Measurements from ENCODE around the gene MYOF.
"Not testable (repeated sequence)": the region's sequence is repeated elsewhere in the genome, so short reads cannot be mapped to it uniquely, and the experiment has no call there.

MYOF gene

DNA sequence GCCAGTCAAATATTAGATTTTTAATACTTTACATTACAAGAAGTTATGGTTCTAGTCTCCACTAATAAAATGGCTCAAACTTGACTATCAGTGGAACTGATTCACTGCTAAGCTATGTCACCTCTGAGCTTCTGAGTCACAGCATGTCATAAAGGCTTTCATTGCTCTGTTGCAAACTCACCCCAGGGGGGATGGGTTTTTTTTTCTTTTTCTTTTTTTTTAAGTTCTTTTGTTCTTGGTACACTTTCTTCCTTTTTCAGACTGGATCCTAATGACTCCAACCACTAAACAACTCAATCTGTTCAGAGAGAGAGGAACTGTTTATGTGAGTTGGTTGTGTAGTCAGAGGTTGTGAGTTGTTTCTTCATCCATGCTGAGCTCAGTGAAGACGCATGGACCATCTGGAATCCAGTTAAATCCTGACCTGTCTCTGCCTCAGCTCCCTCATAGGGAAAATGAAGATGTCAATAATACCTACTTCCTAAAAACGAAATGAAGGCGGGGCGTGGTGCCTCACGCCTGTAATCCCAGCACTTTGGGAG lies 11.0 kb downstream of the MYOF start:
- H3K4me1 ChIP-seq: peaks cover 20% of the 10 kb centered on the region
- in situ Hi-C loops (cut with MboI; ENCODE audit: low sequenced_read_pairs): no loop called here
- H3K9me3 ChIP-seq: peaks cover 3% of the 10 kb centered on the region
- DNase-seq (ENCODE audit: low spot score in 2 of 2): no peak
- no peaks in the 10 kb centered on the region for H3K27me3 ChIP-seq (ENCODE audit: low read depth)
- no peaks in the 10 kb centered on the region for H3K36me3 ChIP-seq (replicated peaks)
- H3K4me3 ChIP-seq: no peak overlapping the region

DNA sequence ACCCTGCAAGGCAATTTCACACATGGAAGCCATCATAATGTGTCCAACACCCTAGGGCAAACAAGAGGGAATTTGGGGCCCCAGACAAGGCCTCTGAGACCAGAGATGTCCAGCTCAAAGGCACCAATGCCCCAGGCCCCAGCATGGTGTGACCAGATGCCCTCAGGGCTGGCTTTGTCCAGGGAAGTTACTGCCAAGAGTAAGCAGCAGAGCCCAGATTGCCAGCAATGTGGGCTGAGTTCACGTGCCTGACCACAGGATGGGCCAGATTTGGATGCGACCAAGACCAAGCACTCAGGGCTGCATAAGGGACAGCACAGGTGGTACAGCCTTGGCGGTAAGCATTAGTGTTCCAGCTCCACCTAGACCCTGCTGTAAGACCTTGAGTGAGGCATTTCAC lies 12.7 kb downstream of the MYOF start:
- no peaks in the 10 kb centered on the region for H3K27me3 ChIP-seq (ENCODE audit: low read depth)
- no peak for DNase-seq (ENCODE audit: low spot score in 2 of 2)
- no peak overlapping the region for H3K4me3 ChIP-seq
- peaks cover 3% of the 10 kb centered on the region for H3K9me3 ChIP-seq
- no peaks in the 10 kb centered on the region for H3K36me3 ChIP-seq (replicated peaks)
- in situ Hi-C loops (cut with MboI; ENCODE audit: low sequenced_read_pairs): no loop called here
- peaks cover 13% of the 10 kb centered on the region for H3K4me1 ChIP-seq

DNA sequence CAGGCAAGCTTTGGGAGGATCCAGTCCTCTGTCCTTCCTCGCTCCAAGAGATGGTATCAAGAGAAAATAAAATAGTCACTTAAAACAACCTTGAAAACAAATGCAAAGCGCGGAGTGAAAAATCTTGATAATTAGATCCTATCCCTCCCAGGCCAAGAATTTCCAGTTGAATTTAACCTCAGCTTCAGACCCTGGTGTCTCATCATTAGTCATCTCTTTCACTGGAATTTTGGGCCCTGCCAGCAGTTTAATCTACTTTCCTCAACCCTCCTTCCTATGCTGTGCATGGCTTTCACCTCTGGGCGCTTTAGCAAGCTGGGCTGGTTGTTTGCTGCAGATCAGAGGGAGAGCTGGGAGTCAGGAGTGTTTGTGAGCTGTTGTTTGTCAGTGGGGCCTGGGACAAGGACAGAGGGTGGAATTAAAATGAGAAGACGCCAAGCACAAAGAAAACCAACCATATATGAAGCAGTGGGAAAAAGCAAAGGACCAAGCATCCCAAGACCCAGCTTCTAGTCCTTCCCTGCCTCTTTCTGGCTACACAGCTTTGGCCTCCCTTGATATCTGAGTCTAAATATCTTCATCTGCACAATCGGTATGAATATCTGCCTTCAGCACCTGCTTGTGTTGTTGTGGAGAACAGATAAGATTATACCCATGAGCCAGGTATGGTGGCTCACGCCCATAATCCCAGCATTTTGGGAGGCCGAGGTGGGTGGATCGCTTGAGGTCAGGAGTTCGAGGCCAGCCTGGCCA lies 13.5 kb downstream of the MYOF start:
- Histone ChIP-seq H3K36me3 (replicated peaks) (no peaks in the 10 kb centered on the region), H3K9me3 (peaks cover 3% of the 10 kb centered on the region), H3K4me1 (peaks cover 13% of the 10 kb centered on the region), H3K27me3 (ENCODE audit: low read depth) (no peaks in the 10 kb centered on the region), H3K4me3 (no peak overlapping the region)
- no peak for DNase-seq (ENCODE audit: low spot score in 2 of 2)
- in situ Hi-C loops (cut with MboI; ENCODE audit: low sequenced_read_pairs): no loop called here

DNA sequence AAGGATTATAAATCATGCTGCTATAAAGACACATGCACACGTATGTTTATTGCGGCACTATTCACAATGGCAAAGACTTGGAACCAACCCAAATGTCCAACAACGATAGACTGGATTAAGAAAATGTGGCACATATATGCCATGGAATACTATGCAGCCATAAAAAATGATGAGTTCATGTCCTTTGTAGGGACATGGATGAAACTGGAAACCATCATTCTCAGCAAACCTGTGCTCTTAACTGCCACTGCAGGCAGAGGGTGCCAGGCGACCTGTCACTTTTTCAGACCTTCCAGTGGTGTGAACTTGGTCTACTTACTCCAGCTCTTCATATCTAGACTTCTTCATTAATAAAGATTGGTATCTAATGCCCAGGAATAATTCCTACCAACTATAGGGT lies 14.5 kb downstream of the MYOF start:
- DNase-seq (ENCODE audit: low spot score in 2 of 2); H3K4me3 ChIP-seq; H3K9me3 ChIP-seq; H3K27me3 ChIP-seq (ENCODE audit: low read depth); H3K36me3 ChIP-seq (replicated peaks); in situ Hi-C loops (cut with MboI; ENCODE audit: low sequenced_read_pairs): not testable (repeated sequence)
- H3K4me1 ChIP-seq: peaks cover 13% of the 10 kb centered on the region

DNA sequence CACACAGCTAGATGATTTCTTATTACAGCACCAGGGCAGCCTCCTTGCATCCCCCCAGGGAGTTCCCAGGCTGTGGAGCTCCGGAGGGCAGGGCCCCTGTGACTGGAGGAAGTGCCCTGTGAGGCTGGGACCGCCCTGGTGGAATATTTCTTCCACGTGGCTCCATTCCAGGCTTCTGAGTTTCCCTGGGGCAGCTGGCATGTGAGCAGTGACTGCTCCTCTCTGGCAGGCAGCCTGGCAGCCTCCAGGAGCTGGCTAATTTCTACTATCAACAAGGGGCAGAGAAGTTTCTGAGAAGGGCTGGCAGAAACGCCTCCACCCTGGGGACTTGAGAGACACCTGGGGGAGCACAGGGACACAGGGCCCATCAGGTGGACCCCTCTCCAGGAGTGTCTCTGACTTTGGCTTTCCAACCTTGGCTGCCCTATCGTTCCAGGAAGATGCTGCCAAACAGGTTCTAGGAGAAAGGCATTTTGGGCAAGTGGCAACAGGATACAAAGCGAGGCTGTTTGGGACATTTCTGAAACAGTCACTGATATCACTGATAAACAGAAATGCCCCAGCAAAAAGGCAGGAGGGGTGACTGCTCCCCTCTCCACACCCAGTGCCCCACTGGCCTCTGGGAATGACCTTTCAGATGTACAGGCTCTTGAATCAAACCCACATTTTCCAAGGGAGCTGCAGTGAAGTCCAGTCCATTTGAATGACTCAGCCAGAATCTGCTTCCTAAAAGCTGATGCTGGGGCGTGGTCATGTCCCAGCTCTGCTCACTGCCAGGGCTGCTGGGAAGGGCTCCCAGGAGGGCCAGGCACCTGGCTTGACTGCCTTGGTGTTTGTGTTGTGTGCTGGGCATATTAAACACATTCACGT lies 16.1 kb downstream of the MYOF start:
- Histone ChIP-seq H3K4me1 (peaks cover 8% of the 10 kb centered on the region), H3K9me3 (peaks cover 3% of the 10 kb centered on the region), H3K36me3 (replicated peaks) (no peaks in the 10 kb centered on the region), H3K4me3 (no peak overlapping the region), H3K27me3 (ENCODE audit: low read depth) (no peaks in the 10 kb centered on the region)
- DNase-seq (ENCODE audit: low spot score in 2 of 2): peak in 1 of 2 experiments; percentile 34
- in situ Hi-C loops (cut with MboI; ENCODE audit: low sequenced_read_pairs): no loop called here

DNA sequence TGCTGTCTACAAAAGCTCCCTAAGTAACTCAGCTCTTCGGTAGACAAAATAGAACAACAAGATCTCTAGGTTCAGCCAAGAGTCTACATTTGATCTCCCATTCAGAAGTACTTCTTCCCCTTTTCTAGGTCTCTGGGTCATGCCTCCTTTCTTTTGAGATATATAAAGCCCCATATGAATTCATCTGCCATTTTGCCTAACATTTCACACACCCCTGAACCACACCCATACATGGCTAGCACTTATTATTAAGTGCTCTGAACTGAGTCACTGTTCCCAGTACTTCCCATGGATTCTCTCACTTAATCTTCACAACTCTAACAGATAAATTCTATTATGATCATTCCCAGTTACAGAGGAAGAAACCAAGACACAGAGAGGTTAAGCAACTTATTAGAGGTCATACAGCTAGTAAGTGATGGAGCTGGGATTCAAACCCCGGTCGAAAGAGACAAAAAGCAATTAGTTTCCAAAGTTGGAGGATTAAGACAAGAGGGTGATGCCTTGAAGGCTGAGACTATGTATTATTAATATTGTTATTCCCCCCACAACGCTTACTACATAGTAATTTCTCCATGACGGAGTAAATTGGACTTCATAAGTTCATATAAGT lies 17.3 kb downstream of the MYOF start:
- no peaks in the 10 kb centered on the region for H3K9me3 ChIP-seq
- in situ Hi-C loops (cut with MboI; ENCODE audit: low sequenced_read_pairs): no loop called here
- 0 out of 2 replicates have a peak, but pooled peaks cover 3% of the 10 kb centered on the region for H3K4me1 ChIP-seq
- no peaks in the 10 kb centered on the region for H3K27me3 ChIP-seq (ENCODE audit: low read depth)
- H3K36me3 ChIP-seq (replicated peaks): no peaks in the 10 kb centered on the region
- no peak overlapping the region for H3K4me3 ChIP-seq
- no peak for DNase-seq (ENCODE audit: low spot score in 2 of 2)

DNA sequence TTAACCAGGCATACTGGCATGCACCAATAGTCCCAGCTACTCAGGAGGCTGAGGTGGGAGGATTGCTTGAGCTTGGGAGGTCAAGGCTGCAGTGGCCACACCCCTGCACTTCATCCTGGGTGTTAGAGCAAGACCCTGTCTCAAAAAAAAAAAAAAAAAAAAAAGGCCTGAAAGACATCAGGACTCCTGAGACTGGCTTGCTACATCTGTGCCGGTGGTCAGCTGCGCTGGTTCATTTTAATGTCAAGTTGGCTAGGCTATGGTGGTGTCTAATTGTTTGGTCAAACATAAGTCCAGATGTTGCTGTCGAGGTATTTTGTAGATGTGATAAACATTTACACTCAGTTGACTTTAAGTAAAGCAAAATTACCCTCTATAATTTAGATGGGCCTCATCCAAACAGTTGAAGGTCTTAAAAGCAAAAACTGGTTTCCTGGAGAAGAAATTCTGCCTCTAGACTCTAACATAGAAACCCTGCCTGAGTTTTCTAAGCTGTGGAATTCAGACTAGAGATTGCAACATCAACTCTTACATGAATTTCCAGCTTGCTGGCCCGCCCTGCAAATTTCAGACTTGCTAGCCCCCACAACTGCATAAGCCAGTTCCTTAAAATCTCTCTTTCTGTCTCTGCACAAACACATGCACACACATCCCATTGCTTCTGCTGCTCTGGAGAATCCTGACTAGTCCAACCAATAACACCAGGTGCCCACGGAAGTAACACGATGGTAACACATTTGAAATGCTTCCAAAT lies 18.2 kb downstream of the MYOF start:
- Histone ChIP-seq H3K36me3 (replicated peaks) (no peaks in the 10 kb centered on the region), H3K9me3 (no peaks in the 10 kb centered on the region), H3K4me1 (0 out of 2 replicates have a peak, but pooled peaks cover 3% of the 10 kb centered on the region), H3K4me3 (no peak overlapping the region), H3K27me3 (ENCODE audit: low read depth) (no peaks in the 10 kb centered on the region)
- in situ Hi-C loops (cut with MboI; ENCODE audit: low sequenced_read_pairs): no loop called here
- DNase-seq (ENCODE audit: low spot score in 2 of 2): no peak

DNA sequence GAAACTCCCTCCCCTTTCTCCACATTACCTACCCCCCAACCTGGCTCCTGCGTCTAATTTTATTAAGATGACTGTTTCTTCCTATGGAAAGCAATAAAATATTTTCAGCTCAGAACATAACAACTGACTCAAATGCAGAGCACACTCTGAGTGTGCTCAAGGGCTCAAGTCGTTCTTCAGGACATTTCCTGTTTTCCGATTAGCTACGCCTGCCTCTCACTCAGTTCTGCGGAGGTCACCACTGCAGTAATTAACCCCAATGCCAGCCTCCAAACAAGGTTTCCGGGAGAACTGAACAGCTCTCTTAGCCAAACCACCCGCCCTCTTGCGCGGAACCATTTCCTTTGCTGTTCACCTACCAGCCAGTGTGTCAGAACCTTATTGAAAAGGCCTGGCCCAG lies 19.3 kb downstream of the MYOF start:
- Histone ChIP-seq H3K36me3 (replicated peaks) (no peaks in the 10 kb centered on the region), H3K4me1 (0 out of 2 replicates have a peak, but pooled peaks cover 3% of the 10 kb centered on the region), H3K27me3 (ENCODE audit: low read depth) (no peaks in the 10 kb centered on the region), H3K9me3 (no peaks in the 10 kb centered on the region), H3K4me3 (no peak overlapping the region)
- DNase-seq (ENCODE audit: low spot score in 2 of 2): no peak
- in situ Hi-C loops (cut with MboI; ENCODE audit: low sequenced_read_pairs): no loop called here

DNA sequence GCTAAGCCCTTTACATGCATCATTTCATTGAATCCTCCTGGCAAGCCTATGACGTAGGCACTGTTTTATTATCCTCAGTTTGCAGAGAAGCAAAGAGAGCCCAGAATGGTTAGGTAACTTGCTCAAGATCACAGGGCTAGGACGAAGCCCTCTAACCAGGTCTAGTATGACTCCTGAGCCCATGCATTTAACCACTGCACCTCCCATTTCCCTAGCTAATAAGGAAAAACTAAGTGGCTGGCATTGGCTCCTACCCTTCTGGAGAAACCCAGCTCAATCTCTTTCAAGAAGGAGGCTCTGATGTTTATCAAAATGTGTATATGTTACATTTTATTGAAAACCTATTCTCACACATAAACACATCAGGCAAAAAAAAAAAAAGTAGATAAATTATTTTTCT lies 19.8 kb downstream of the MYOF start:
- DNase-seq (ENCODE audit: low spot score in 2 of 2): no peak
- no peaks in the 10 kb centered on the region for H3K9me3 ChIP-seq
- no peaks in the 10 kb centered on the region for H3K36me3 ChIP-seq (replicated peaks)
- 0 out of 2 replicates have a peak, but pooled peaks cover 3% of the 10 kb centered on the region for H3K4me1 ChIP-seq
- in situ Hi-C loops (cut with MboI; ENCODE audit: low sequenced_read_pairs): no loop called here
- no peaks in the 10 kb centered on the region for H3K27me3 ChIP-seq (ENCODE audit: low read depth)
- no peak overlapping the region for H3K4me3 ChIP-seq

DNA sequence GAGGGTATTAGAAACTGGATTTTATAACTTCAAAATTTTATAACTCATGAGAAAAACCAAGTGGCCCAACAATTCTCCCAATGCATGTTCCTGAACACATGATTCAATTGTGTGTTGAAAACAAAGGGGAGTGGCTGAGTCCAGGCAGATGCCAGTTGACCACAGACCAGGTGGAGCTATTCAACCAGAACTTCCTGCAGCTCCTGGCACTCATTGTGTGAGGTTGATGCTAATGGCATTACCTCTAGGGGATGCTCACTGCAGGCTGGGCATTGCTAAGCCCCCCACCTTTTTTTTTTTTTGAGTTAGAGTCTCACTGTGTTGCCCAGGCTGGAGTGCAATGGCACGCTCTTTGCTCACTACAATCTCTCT lies 20.3 kb downstream of the MYOF start:
- in situ Hi-C loops (cut with MboI; ENCODE audit: low sequenced_read_pairs): no loop called here

DNA sequence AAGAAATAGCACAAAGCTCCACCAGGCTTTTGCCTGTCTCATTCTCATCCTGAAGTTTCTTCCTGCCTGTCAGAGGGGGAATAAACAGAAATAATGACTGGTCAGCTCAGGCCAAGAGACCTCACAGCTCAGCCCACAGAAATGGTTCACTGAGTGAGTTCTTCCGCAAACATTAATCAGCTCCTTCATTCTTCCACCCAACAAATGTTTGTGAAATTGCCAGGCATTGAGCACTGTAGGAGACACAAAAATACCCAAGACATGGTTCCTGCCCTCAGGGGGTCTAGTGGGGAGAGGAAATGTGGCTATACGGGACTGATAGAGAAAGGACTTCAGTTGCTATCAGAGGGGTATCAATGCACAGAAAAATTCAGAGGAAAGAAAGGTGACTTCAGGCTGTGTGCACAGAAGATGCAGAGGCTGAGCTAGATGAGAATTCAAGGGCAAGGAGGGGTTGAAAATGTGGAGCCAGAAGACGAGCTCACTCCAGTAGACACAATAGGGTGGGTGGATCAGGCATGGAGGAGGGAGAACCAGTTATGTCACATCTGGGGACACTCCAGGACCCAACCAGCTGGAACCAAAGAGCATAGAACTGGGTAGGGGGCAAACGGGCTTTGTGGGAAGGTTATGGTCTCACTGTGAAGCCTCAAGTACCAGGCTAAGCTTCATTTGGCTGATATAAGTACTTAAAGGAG lies 20.9 kb downstream of the MYOF start:
- DNase-seq (ENCODE audit: low spot score in 2 of 2): no peak
- Histone ChIP-seq H3K4me1 (0 out of 2 replicates have a peak, but pooled peaks cover 3% of the 10 kb centered on the region), H3K27me3 (ENCODE audit: low read depth) (no peaks in the 10 kb centered on the region)

More for the DNA sequence above, 20.3 kb downstream of the MYOF start:
- Histone ChIP-seq H3K9me3 (no peaks in the 10 kb centered on the region), H3K36me3 (replicated peaks) (no peaks in the 10 kb centered on the region), H3K4me1 (0 out of 2 replicates have a peak, but pooled peaks cover 3% of the 10 kb centered on the region), H3K27me3 (ENCODE audit: low read depth) (no peaks in the 10 kb centered on the region), H3K4me3 (no peak overlapping the region)
- no peak for DNase-seq (ENCODE audit: low spot score in 2 of 2)

DNA sequence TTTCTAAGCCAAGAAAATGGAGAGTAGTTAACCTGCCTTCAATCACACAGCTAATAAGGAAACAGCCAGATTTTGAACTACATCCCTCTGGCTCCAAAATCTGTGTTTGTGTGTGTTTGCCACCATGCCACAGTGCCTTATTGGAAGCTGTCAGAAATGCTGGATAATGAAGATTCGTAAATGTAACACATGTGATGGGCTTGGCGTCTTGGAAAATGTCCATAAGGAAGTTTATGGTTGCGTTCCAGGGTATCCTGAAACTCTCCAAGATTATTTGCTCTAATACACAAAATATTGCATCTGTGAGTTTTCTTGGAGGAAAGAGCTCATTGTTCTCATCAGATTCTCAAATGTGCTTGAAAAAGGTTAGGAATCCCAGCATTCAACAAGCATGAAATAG lies 22.7 kb downstream of the MYOF start:
- DNase-seq (ENCODE audit: low spot score in 2 of 2): no peak

More for the DNA sequence above, 20.9 kb downstream of the MYOF start:
- H3K36me3 ChIP-seq (replicated peaks): no peaks in the 10 kb centered on the region
- H3K4me3 ChIP-seq: no peak overlapping the region
- in situ Hi-C loops (cut with MboI; ENCODE audit: low sequenced_read_pairs): no loop called here
- no peaks in the 10 kb centered on the region for H3K9me3 ChIP-seq

More for the DNA sequence above, 22.7 kb downstream of the MYOF start:
- Histone ChIP-seq H3K27me3 (ENCODE audit: low read depth) (no peaks in the 10 kb centered on the region), H3K9me3 (no peaks in the 10 kb centered on the region), H3K36me3 (replicated peaks) (no peaks in the 10 kb centered on the region), H3K4me1 (no peaks in the 10 kb centered on the region), H3K4me3 (no peak overlapping the region)
- in situ Hi-C loops (cut with MboI; ENCODE audit: low sequenced_read_pairs): no loop called here
